DMS 273 (cell line): Measurements from ENCODE around the gene COCH.
"Not testable (repeated sequence)": the region's sequence is repeated elsewhere in the genome, so short reads cannot be mapped to it uniquely, and the experiment has no call there.

Source experiments
- DNase-seq: peaks from one replicate; lab custom pipeline; 2025; ENCODE audit not compliant: unreplicated experiment; lab: John Stamatoyannopoulos, UW

COCH gene

GRCh38 chr14:30874999-30875787 is 834 bp downstream of the COCH start:
- peak; percentile 42 for DNase-seq

GRCh38 chr14:30875788-30876053 is 1.4 kb downstream of the COCH start:
- no peak for DNase-seq

DNA sequence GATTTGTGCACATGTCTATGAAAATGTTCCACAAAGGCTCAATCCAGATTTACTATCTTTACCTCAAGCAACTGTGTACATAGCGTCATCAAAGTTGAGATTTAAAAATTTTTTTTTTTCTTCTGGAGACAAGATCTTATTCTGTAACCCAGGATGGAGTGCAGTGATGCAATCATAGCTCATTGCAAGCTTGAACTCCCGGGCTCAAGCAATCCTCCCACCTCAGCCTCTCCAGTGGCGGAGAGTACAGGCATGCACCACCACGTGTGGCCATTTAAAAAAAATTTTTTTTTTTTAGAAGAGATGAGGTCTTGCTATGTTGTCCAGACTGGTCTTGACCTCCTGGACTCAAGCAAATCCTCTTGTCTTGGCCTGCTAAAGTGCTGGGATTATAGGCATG is 2.3 kb downstream of the COCH start:
- no peak for DNase-seq

DNA sequence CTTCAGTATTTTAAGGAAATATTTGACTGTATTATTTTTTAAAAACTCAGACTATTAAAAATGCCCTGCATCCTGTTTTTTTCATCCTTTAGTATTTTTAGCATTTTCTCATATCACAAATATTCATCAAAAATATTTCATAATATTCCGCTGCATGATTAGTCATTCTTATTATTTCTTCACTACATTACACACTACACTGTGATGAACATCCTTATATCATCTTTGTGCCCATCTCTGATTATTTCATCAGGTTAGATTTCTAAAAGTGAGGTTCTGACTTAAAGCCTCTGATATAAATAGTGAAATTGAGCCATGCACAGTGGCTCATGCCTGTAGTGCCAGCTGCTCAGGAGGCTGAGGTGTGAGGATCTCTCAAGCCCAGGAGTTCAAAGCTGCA is 8.1 kb downstream of the COCH start:
- DNase-seq, result no peak

GRCh38 chr14:30883508-30884294 is 9.3 kb downstream of the COCH start:
- no peak for DNase-seq

- DNase-seq, result no peak
These were observed 10.5 kb downstream of the COCH start for GRCh38 chr14:30884901-30885300.

DNA sequence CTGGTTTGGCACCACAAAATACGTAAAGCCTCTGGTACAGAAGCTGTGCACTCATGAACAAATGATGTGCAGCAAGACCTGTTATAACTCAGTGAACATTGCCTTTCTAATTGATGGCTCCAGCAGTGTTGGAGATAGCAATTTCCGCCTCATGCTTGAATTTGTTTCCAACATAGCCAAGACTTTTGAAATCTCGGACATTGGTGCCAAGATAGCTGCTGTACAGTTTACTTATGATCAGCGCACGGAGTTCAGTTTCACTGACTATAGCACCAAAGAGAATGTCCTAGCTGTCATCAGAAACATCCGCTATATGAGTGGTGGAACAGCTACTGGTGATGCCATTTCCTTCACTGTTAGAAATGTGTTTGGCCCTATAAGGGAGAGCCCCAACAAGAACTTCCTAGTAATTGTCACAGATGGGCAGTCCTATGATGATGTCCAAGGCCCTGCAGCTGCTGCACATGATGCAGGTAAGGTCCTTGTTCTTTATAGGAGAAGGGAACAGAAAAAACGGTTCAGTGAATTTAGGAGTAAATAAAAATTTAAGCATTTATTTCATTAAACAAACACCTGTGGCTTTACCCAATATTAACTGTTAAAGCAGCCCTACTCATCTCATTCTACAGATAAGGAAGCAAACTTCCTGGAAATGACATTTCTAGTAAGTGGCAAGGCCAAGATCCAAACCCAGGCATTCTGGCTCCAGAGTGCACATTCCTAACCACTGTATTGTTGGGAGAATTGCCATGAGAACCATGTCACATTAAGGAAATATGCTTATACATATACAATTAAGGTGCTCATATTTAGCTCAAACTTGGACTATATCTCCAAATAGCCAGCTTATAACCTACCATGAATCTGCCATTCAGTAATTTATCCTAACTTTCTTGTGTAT is 11.7 kb downstream of the COCH start:
- no peak for DNase-seq

DNA sequence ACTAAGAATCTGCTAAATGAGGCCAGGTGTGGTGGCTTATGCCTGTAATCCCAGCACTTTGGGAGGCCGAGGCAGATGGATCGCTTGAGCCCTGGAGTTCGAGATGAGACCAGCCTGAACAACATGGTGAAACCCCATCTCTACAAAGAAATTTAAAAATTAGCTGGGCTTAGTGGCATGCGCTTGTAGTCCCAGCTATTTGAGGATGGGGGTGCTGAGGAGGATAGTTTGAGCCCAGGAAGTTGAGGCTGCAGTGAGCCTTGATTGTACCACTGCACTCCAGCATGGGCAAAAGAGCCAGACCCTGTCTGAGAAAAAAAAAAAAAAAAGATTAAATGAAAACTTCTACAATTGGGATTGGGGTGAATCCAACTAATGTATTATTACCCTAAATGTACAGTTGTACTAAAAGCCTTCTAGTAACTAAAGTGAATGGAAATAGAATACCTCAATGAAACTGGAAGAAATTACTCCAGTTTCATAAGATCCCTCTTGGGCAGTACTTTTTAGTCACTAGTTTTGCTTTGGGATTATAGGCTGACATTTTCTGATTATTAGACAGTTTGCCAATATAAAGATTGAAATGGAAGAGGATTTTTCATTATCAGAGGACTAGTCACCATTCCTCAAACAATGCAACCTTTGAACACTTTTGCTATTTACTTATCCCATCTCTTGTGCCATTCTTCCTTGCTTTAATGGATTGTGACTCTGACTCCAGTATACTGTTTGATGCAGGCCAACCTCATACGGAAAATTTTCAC is 14.3 kb downstream of the COCH start:
- DNase-seq, result no peak

- no peak for DNase-seq
These were observed 14.9 kb downstream of the COCH start for GRCh38 chr14:30889244-30889594.

DNA sequence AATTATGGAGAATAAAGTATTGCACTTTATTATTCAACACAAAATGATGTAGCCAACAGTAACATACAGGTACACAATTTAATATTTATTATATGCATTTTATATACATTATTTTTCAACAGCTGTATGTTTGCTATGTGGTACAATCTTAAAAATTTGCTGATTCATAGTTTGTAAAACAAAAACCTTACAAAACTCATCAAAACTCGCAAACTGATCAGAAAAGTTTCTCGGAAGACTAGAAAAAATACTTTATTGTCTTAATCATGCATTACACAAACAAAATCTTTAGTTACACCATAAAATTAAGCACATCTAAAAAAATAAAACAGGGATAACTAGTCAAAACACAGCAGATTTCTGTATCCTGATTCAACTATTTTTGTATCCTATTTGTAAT is 19.5 kb downstream of the COCH start:
- no peak for DNase-seq

- no peak for DNase-seq
These were observed 20.7 kb downstream of the COCH start for GRCh38 chr14:30894923-30895515.

GRCh38 chr14:30896435-30896834 is 22.1 kb downstream of the COCH start:
- no peak for DNase-seq

DNA sequence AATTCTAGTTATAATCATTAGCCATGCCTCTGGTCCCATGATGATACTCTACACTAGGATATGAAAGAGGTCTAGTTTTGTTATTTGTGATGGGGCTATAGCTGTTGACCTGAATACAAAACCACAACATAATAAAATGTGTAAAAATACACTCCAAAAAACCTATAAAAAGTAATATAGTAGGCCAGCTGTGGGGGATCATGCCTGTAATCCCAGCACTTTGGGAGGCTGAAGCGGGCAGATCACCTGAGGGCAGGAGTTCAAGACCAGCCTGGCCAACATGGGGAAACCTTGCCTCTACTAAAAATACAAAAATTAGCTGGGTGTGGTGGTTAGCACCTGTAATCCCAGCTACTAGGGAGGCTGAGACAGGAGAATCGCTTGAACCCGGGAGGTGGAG is 22.8 kb downstream of the COCH start:
- not testable (repeated sequence) for DNase-seq

DNA sequence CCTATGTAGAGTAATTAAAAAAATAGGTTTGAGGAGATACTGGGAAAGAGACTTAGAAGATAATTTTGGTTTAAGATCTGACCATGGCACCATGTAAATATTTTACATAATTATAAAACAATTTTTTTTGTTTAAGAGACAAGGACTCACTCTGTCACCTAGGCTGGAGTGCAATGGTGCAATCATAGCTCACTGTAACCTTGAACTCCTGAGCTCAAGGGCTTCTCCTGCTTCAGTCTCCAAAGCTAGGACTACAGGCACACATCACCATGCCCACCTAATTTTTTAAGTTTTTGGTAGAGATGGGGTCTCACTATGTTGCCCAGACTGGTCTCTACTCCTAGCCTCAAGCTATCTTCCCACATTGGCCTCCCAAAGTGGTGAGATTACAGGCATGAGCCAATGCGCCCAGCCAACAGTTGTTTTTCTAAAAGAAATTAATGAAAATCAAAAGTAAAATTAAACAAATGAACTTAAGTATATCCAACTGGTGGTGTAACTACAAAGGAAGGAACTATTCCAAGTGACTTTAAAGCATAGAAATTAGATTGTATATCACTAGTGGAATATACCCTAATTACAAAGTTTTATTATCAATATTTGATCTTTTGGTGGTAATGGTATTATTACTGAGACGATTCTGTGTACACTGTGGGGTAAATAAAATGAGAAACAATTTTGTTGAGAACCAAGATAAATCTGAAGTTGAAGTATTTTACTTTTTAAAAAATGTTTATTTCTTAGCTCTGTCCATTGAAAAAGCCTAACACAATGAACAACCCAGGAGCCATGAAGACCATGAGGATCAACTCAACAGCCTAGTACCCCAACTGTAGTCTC is 29.1 kb downstream of the COCH start:
- no peak for DNase-seq

- DNase-seq, result peak; percentile 39
These were observed 32.6 kb downstream of the COCH start for GRCh38 chr14:30906752-30907658.

- no peak for DNase-seq
These were observed 33.3 kb downstream of the COCH start for GRCh38 chr14:30907659-30908057.

GRCh38 chr14:30908826-30909225 is 34.5 kb downstream of the COCH start:
- no peak for DNase-seq

DNA sequence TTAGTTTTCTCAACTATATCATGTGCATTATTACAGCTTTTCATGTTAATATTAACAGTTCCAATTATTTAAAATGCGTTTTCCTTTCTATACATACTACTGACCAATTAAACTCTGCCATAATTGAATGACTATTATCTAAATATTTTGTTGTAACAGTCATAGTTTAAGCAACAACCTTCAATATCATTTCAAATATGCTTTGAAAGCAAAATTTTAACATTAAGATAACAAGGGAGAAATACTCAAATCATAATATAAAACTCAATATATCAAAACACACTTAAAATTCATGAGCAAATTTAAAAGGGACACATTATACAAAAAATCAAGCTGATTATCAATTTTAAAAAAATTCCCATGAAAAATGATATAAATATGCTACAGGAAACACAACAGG is 40.5 kb downstream of the COCH start:
- DNase-seq, result no peak

- no peak for DNase-seq
These were observed 41.2 kb downstream of the COCH start for GRCh38 chr14:30915596-30915995.
